ENCODE data around the gene SERPINA5. TPM values are rescaled to one million over a fixed set of nuclear protein-coding genes. Genes with fewer than 3 reads are reported as not detected.

Gene SERPINA5
- polyA plus RNA-seq, 1 donor from 2014 or later, result not detected

Other genes starting within 250 kb of the SERPINA5 start
- not detected for gene SERPINA2, start 214.7 kb upstream of the SERPINA5 start, polyA plus RNA-seq
- 1.4 TPM for gene SERPINA1, start 192.8 kb upstream of the SERPINA5 start, polyA plus RNA-seq
- not detected for gene SERPINA11, start 128.6 kb upstream of the SERPINA5 start, polyA plus RNA-seq
- gene SERPINA9, start 105.2 kb upstream of the SERPINA5 start, polyA plus RNA-seq, result 0.63 TPM
- gene SERPINA12, start 72.0 kb upstream of the SERPINA5 start, polyA plus RNA-seq, result not detected
- gene SERPINA4, start 20.0 kb upstream of the SERPINA5 start, polyA plus RNA-seq, result not detected
- gene SERPINA3, start 31.0 kb downstream of the SERPINA5 start, polyA plus RNA-seq, result not detected
- gene GSC, start 188.7 kb downstream of the SERPINA5 start, polyA plus RNA-seq, result not detected

Measured in IgD-negative memory B cell (primary cell).